ENCODE results near the gene KRTAP12-3.
"Not testable (repeated sequence)": the region's sequence is repeated elsewhere in the genome, so short reads cannot be mapped to it uniquely, and the experiment has no call there.

The KRTAP12-3 gene

GRCh38 chr21:44658913-44659595 is 1.3 kb downstream of the KRTAP12-3 start:
- H4K20me1 ChIP-seq (ENCODE audit: insufficient read depth, low read length), result no peaks in the 10 kb centered on the region
- no peaks in the 10 kb centered on the region for H3K4me1 ChIP-seq (ENCODE audit: insufficient read depth, low read length, severe bottlenecking)
- H3K4me3 ChIP-seq (ENCODE audit: low read depth, low read length, poor library complexity, severe bottlenecking), result no peak overlapping the region
- H3K27me3 ChIP-seq (ENCODE audit: insufficient read depth, low read length), result peaks cover 12% of the 10 kb centered on the region; the same call in 1 of the 2 replicates
- no peaks in the 10 kb centered on the region for H3K79me2 ChIP-seq (ENCODE audit: insufficient read depth, low read length)
- TF ChIP-seq CTCF (IDR thresholded peaks at IDR 0.05; ENCODE audit: low read length) (no peak), EZH2 (IDR thresholded peaks at IDR 0.05; ENCODE audit: borderline replicate concordance, low read length) (no peak)
- H3K9me2 ChIP-seq (ENCODE audit: low read depth, low read length), result no peaks in the 10 kb centered on the region
- H2AFZ ChIP-seq (ENCODE audit: low read length), result no peak overlapping the region
- H3K27ac ChIP-seq (ENCODE audit: low read depth, low read length, poor library complexity, severe bottlenecking), result no peak overlapping the region
- no peak overlapping the region for H3K9ac ChIP-seq (ENCODE audit: low read length)
- H3F3A ChIP-seq (ENCODE audit: insufficient read depth, low read length), result no peaks in the 10 kb centered on the region
- H3K36me3 ChIP-seq (ENCODE audit: insufficient read depth, low read length), result no peaks in the 10 kb centered on the region
- H3K9me3 ChIP-seq (ENCODE audit: low read length), result 0 out of 2 replicates have a peak, but pooled peaks cover 2% of the 10 kb centered on the region
- no peak overlapping the region for H3K4me2 ChIP-seq (ENCODE audit: low read length)

GRCh38 chr21:44661567-44661966 is 3.8 kb downstream of the KRTAP12-3 start:
- peaks cover 12% of the 10 kb centered on the region; the same call in 1 of the 2 replicates for H3K27me3 ChIP-seq (ENCODE audit: insufficient read depth, low read length)
- not testable (repeated sequence) for H3K4me2 ChIP-seq (ENCODE audit: low read length); H3K9me3 ChIP-seq (ENCODE audit: low read length); H3K4me3 ChIP-seq (ENCODE audit: low read depth, low read length, poor library complexity, severe bottlenecking); H3K4me1 ChIP-seq (ENCODE audit: insufficient read depth, low read length, severe bottlenecking); H3F3A ChIP-seq (ENCODE audit: insufficient read depth, low read length); H3K36me3 ChIP-seq (ENCODE audit: insufficient read depth, low read length); H3K79me2 ChIP-seq (ENCODE audit: insufficient read depth, low read length); H3K9ac ChIP-seq (ENCODE audit: low read length); H3K9me2 ChIP-seq (ENCODE audit: low read depth, low read length); H4K20me1 ChIP-seq (ENCODE audit: insufficient read depth, low read length); H3K27ac ChIP-seq (ENCODE audit: low read depth, low read length, poor library complexity, severe bottlenecking); H2AFZ ChIP-seq (ENCODE audit: low read length)

- H3K4me2 ChIP-seq (ENCODE audit: low read length), result no peak overlapping the region
- H4K20me1 ChIP-seq (ENCODE audit: insufficient read depth, low read length), result no peaks in the 10 kb centered on the region
- H3K9me2 ChIP-seq (ENCODE audit: low read depth, low read length), result no peaks in the 10 kb centered on the region
- TF ChIP-seq EZH2 (IDR thresholded peaks at IDR 0.05; ENCODE audit: borderline replicate concordance, low read length) (no peak), CTCF (IDR thresholded peaks at IDR 0.05; ENCODE audit: low read length) (no peak)
- no peaks in the 10 kb centered on the region for H3F3A ChIP-seq (ENCODE audit: insufficient read depth, low read length)
- H3K9me3 ChIP-seq (ENCODE audit: low read length), result no peaks in the 10 kb centered on the region
- H3K4me1 ChIP-seq (ENCODE audit: insufficient read depth, low read length, severe bottlenecking), result no peaks in the 10 kb centered on the region
- no peak overlapping the region for H3K4me3 ChIP-seq (ENCODE audit: low read depth, low read length, poor library complexity, severe bottlenecking)
- H2AFZ ChIP-seq (ENCODE audit: low read length), result no peak overlapping the region
- no peaks in the 10 kb centered on the region; the same call in 1 of the 2 replicates for H3K27me3 ChIP-seq (ENCODE audit: insufficient read depth, low read length)
- no peaks in the 10 kb centered on the region for H3K79me2 ChIP-seq (ENCODE audit: insufficient read depth, low read length)
- H3K36me3 ChIP-seq (ENCODE audit: insufficient read depth, low read length), result no peaks in the 10 kb centered on the region
- H3K27ac ChIP-seq (ENCODE audit: low read depth, low read length, poor library complexity, severe bottlenecking), result no peak overlapping the region
- H3K9ac ChIP-seq (ENCODE audit: low read length), result no peak overlapping the region
These were observed 7.0 kb downstream of the KRTAP12-3 start for GRCh38 chr21:44664691-44665090.
